ENCODE results near the gene EHD1.

EHD1 gene

GRCh38 chr11:64887757-64888405 is 9.5 kb upstream of the EHD1 start:
- 0 out of 2 replicates have a peak, but pooled peaks cover 5% of the 10 kb centered on the region for H3F3A ChIP-seq (ENCODE audit: insufficient read depth)
- H3K4me2 ChIP-seq (ENCODE audit: low read depth, low read length, poor library complexity, severe bottlenecking), result peak overlapping the region; percentile 57
- H3K27ac ChIP-seq (ENCODE audit: low read depth, low read length), result peak overlapping the region; percentile 62
- no peaks in the 10 kb centered on the region for H4K20me1 ChIP-seq (ENCODE audit: low read depth, low read length)
- H3K27me3 ChIP-seq (ENCODE audit: low read length), result no peaks in the 10 kb centered on the region
- H3K9ac ChIP-seq (ENCODE audit: low read length), result peak overlapping the region; percentile 58
- no peaks in the 10 kb centered on the region for H3K9me3 ChIP-seq (ENCODE audit: insufficient read depth, low read length)
- H3K36me3 ChIP-seq (ENCODE audit: low read length), result no peaks in the 10 kb centered on the region
- no peaks in the 10 kb centered on the region for H3K9me2 ChIP-seq (replicated peaks; ENCODE audit: insufficient read depth, low read length)
- TF ChIP-seq CTCF (IDR thresholded peaks at IDR 0.05; ENCODE audit: insufficient read depth, low read length, poor library complexity, severe bottlenecking), result peak; percentile 81
- no peak for TF ChIP-seq EZH2phosphoT487 (conservative IDR thresholded peaks at IDR 0.05; ENCODE audit: low read length)
- no peaks in the 10 kb centered on the region for H3K79me2 ChIP-seq (ENCODE audit: insufficient read depth, low read length)
- peak overlapping the region; percentile 86 for H2AFZ ChIP-seq (ENCODE audit: low read depth, low read length, severe bottlenecking)
- H3K4me3 ChIP-seq (ENCODE audit: insufficient read depth, low read length, poor library complexity, severe bottlenecking), result peak overlapping the region; percentile 13

GRCh38 chr11:64887234-64887756 is 8.9 kb upstream of the EHD1 start:
- no peaks in the 10 kb centered on the region for H3K9me3 ChIP-seq (ENCODE audit: insufficient read depth, low read length)
- peak overlapping the region; percentile 58 for H3K9ac ChIP-seq (ENCODE audit: low read length)
- H4K20me1 ChIP-seq (ENCODE audit: low read depth, low read length), result no peaks in the 10 kb centered on the region
- no peaks in the 10 kb centered on the region for H3K79me2 ChIP-seq (ENCODE audit: insufficient read depth, low read length)
- H3F3A ChIP-seq (ENCODE audit: insufficient read depth), result peaks cover 5% of the 10 kb centered on the region; the same call in 1 of the 2 replicates
- H3K4me3 ChIP-seq (ENCODE audit: insufficient read depth, low read length, poor library complexity, severe bottlenecking), result peak overlapping the region; percentile 13
- H3K27ac ChIP-seq (ENCODE audit: low read depth, low read length), result peak overlapping the region; percentile 62
- H2AFZ ChIP-seq (ENCODE audit: low read depth, low read length, severe bottlenecking), result peak overlapping the region; percentile 65
- H3K27me3 ChIP-seq (ENCODE audit: low read length), result no peaks in the 10 kb centered on the region
- no peaks in the 10 kb centered on the region for H3K36me3 ChIP-seq (ENCODE audit: low read length)
- H3K9me2 ChIP-seq (replicated peaks; ENCODE audit: insufficient read depth, low read length), result no peaks in the 10 kb centered on the region
- TF ChIP-seq CTCF (IDR thresholded peaks at IDR 0.05; ENCODE audit: insufficient read depth, low read length, poor library complexity, severe bottlenecking) (no peak), EZH2phosphoT487 (conservative IDR thresholded peaks at IDR 0.05; ENCODE audit: low read length) (no peak)
- H3K4me2 ChIP-seq (ENCODE audit: low read depth, low read length, poor library complexity, severe bottlenecking), result peak overlapping the region; percentile 57

GRCh38 chr11:64885367-64886286 is 7.2 kb upstream of the EHD1 start:
- no peaks in the 10 kb centered on the region for H3K27me3 ChIP-seq (ENCODE audit: low read length)
- no peaks in the 10 kb centered on the region for H3K9me2 ChIP-seq (replicated peaks; ENCODE audit: insufficient read depth, low read length)
- no peak overlapping the region for H3K4me2 ChIP-seq (ENCODE audit: low read depth, low read length, poor library complexity, severe bottlenecking)
- H4K20me1 ChIP-seq (ENCODE audit: low read depth, low read length), result no peaks in the 10 kb centered on the region
- H3K9me3 ChIP-seq (ENCODE audit: insufficient read depth, low read length), result no peaks in the 10 kb centered on the region
- H3K9ac ChIP-seq (ENCODE audit: low read length), result no peak overlapping the region
- H3K4me3 ChIP-seq (ENCODE audit: insufficient read depth, low read length, poor library complexity, severe bottlenecking), result no peak overlapping the region
- peaks cover 8% of the 10 kb centered on the region; the same call in 1 of the 2 replicates for H3F3A ChIP-seq (ENCODE audit: insufficient read depth)
- H2AFZ ChIP-seq (ENCODE audit: low read depth, low read length, severe bottlenecking), result no peak overlapping the region
- TF ChIP-seq CTCF (IDR thresholded peaks at IDR 0.05; ENCODE audit: insufficient read depth, low read length, poor library complexity, severe bottlenecking) (no peak), EZH2phosphoT487 (conservative IDR thresholded peaks at IDR 0.05; ENCODE audit: low read length) (no peak)
- H3K79me2 ChIP-seq (ENCODE audit: insufficient read depth, low read length), result no peaks in the 10 kb centered on the region
- no peaks in the 10 kb centered on the region for H3K36me3 ChIP-seq (ENCODE audit: low read length)
- H3K27ac ChIP-seq (ENCODE audit: low read depth, low read length), result no peak overlapping the region

All from SU-DHL-6 (cell line).